Omental fat pad (tissue), 4 donors: ENCODE measurements around the gene KCNJ15. TPM values are rescaled to one million over a fixed set of nuclear protein-coding genes. Genes with fewer than 3 reads are reported as not detected.

Experiments used
- ATAC-seq: fragments of 150-250 bp; one replicate; pipeline ENCODE4 v1.9.1; 2016; ENCODE audit warnings: mild to moderate bottlenecking, moderate library complexity; ENCODE audit not compliant: low FRiP score
- DNase-seq: peaks from one replicate; pipeline ENCODE4 v3.0.0-alpha.2; 2019; ENCODE audit warnings: low spot score
- total RNA-seq, 4 donors: library from RNA; depleted of rRNA; stranded (reverse); fragments of >200 nt; gene quantifications; one replicate each; pipeline ENCODE4 v1.1.0, GENCODE V29; 2016
- TF ChIP-seq, protein P1 (sequence below), 3 donors: fragments of 450-650 bp; IDR thresholded peaks; one replicate each; pipeline ENCODE4 v1.5.1; 2016 to 2017; ENCODE audit warnings: antibody characterized with exemption in 3 of 3, mild to moderate bottlenecking in 3 of 3, moderate library complexity in 2 of 3

The KCNJ15 gene
- total RNA-seq, 4 donors from 2014 or later, result 1.2 to 12.1 (median 2.7) TPM

DNA sequence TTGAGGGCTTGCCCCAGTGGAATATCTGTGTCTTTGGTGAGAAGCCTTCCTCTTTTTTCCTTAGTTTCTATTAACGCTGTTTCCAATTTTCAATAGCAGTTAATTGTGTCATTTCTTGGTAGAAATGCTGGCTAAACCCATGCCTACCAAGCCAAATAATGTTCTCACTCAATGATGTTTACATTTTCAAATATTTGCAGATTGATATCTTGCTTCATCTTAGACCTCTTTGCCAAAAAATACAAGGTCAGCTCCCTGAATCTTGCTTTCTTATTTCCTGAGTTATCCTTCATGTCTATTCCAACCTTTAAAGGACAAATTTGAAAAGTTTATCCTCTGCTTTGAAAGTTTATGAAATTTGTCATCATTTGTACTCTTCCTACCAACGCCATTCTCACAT, 5.1 kb downstream of the KCNJ15 start:
- TF ChIP-seq, protein P1, sequence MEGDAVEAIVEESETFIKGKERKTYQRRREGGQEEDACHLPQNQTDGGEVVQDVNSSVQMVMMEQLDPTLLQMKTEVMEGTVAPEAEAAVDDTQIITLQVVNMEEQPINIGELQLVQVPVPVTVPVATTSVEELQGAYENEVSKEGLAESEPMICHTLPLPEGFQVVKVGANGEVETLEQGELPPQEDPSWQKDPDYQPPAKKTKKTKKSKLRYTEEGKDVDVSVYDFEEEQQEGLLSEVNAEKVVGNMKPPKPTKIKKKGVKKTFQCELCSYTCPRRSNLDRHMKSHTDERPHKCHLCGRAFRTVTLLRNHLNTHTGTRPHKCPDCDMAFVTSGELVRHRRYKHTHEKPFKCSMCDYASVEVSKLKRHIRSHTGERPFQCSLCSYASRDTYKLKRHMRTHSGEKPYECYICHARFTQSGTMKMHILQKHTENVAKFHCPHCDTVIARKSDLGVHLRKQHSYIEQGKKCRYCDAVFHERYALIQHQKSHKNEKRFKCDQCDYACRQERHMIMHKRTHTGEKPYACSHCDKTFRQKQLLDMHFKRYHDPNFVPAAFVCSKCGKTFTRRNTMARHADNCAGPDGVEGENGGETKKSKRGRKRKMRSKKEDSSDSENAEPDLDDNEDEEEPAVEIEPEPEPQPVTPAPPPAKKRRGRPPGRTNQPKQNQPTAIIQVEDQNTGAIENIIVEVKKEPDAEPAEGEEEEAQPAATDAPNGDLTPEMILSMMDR (IDR thresholded peaks at IDR 0.05), result no peak
- ATAC-seq, result no peak
- no peak for DNase-seq

DNA sequence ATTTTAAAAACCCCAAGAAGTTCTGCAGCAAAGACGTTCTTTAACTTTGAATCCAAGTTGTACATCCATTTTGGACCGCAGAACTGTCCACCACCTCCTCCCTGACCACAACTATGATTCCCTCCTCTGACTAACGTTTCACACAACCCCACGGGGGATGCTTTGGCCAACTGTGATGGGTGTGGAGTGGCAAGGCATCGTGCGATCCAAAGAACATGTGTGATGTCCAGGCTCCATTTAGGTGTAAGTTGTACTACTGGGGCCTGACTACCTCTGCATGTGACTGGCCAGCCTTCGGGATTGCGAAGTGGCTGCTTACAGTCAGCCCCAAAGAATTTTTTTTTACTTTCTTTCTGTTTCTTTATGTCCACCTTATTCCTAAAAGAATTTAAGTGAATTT, 6.7 kb downstream of the KCNJ15 start:
- TF ChIP-seq, protein P1 (IDR thresholded peaks at IDR 0.05), result no peak
- DNase-seq, result no peak
- ATAC-seq, result no peak

DNA sequence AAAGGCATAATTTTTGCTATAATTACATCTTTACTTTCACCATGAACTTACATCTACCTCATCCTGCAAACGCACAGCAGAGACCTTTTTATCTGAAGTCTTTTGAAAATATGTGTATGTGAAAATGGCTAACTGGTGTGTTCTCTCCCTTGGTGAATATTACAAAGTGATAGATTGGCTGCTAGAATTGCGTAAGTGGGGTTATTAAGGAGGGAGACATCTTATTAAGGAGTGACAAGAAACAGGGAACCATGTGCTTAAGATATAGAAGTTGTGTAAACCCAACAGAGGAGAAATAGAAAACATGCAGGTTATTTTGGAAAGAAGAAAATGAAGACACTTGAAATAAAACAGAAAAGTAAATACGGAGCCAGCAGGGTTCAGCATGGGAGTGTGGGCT, 7.8 kb downstream of the KCNJ15 start:
- ATAC-seq, result no peak
- DNase-seq, result no peak
- TF ChIP-seq, protein P1 (IDR thresholded peaks at IDR 0.05), result no peak

DNA sequence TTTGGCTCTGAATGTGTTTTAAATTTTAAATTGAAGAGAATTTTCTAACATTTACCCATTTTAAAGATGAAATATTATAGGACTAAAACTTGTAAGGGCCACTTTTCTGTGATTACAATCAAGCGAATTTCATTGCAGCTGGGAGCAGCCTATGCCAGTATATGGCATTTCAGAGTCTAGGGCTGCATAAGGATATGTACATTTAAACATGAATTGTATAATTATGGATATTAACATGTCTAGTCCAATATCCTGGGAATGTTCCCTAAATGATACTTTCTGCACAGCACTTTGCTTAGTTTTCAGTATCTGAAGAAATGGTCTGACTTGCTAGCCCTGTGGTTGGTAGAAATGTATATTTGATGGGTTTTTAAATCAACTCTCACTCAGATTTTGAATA, 8.4 kb downstream of the KCNJ15 start:
- ATAC-seq (no peak), DNase-seq (no peak)
- TF ChIP-seq, protein P1 (IDR thresholded peaks at IDR 0.05), result no peak

DNA sequence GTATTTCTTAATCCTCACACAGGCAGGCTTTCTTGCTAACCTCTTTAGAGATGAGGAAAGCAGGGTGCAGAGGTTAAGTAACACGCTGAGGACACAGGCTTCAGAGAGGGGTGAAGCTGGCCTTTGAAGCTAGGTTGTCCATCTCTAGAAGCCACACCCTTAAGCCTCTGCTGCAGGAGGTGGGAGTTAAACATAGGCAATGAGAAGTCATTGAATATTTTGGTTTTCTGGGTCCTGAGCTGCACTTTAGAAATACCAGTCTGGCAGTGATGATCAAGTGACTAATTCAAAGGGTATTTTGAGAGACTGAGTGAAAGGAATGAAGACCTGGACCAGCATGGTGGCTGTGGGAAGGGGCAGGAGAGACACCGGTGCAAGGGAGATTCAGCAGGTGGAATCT, 9.9 kb downstream of the KCNJ15 start:
- TF ChIP-seq, protein P1 (IDR thresholded peaks at IDR 0.05), result no peak
- ATAC-seq, result peak; percentile 58
- DNase-seq, result no peak

DNA sequence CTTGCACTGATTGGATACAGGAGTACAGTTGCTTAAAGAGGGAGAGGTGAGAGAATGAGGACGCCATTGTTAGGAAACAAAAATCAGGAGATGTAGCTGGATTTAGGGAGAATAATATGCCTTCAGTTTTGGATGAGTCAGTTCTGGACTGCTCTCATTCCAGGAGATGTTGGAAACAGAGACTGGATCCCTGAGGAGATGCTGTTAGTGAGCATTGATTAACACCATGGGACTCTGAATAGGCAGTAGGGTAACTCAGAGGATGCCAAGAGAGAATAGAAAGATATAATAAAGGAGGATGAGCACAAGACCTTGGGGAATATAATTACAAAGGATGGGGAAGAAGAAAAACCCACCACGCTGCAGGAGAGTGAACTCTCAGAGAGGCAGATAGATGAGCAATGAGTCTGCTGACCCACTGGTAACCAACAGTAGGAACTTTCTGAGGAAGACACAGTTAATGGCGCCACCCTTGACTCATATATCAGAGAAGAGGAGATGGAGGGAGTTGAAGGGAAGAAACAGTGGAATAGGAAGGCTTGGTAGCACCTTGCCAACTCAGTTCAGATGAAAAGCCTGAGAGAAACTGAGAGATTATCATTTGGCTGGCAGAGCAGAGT, 10.5 kb downstream of the KCNJ15 start:
- TF ChIP-seq, protein P1 (IDR thresholded peaks at IDR 0.05), result no peak
- ATAC-seq (peak; percentile 5), DNase-seq (no peak)
